ENCODE measurements around the gene CCL3. TPM values are rescaled to one million over a fixed set of nuclear protein-coding genes. Genes with fewer than 3 reads are reported as not detected.

CCL3 gene
- total RNA-seq, 2 experiments from 2014 or later, result 4.2 to 5.1 TPM

GRCh38 chr17:36063786-36064541 is 26.0 kb downstream of the CCL3 start, which contains the start of gene CCL18:
Gene CCL18, plus strand, starts transcription at chr17:36064272. Its CDS starts 71 bp downstream, at chr17:36064343.
- Mint-ChIP-seq H3K27ac (no peak within 1 kb of the TSS), H3K27me3 (ENCODE audit: low read depth) (peaks cover 10% of the 10 kb centered on the region), H3K4me3 (no peak within 1 kb of the TSS), H3K36me3 (ENCODE audit: low read depth) (no peaks in the 10 kb centered on the region), H3K9me3 (ENCODE audit: insufficient read depth) (no peaks in the 10 kb centered on the region), H3K4me1 (ENCODE audit: low read depth) (peaks cover 14% of the 10 kb centered on the region)
- DNase-seq (no peak), ATAC-seq (no peak)
- ChIA-PET CTCF (interaction anchor here (1.5 to 2.6 kb wide), 3 partner anchors 9 to 85 kb away, joined by 4 to 8 read pairs (median 7); no protein-coding TSS in a partner anchor), POLR2A (no interaction called here)

- Mint-ChIP-seq H3K27ac (no peak overlapping the region), H3K4me1 (ENCODE audit: low read depth) (peaks cover 1% of the 10 kb centered on the region), H3K36me3 (ENCODE audit: low read depth) (no peaks in the 10 kb centered on the region), H3K9me3 (ENCODE audit: insufficient read depth) (no peaks in the 10 kb centered on the region), H3K4me3 (no peak overlapping the region), H3K27me3 (ENCODE audit: low read depth) (peaks cover 14% of the 10 kb centered on the region)
- ATAC-seq, result no peak
- no peak for DNase-seq
- ChIA-PET CTCF (interaction anchor here (2.2 kb wide), 1 partner anchor 11 kb away, joined by 12 read pairs; no protein-coding TSS in a partner anchor), POLR2A (no interaction called here)
These were observed 29.1 kb downstream of the CCL3 start for GRCh38 chr17:36060816-36061215.

- H3K4me1 Mint-ChIP-seq (ENCODE audit: low read depth), result no peaks in the 10 kb centered on the region
- H3K36me3 Mint-ChIP-seq (ENCODE audit: low read depth), result no peaks in the 10 kb centered on the region
- ATAC-seq (no peak), DNase-seq (no peak)
- ChIA-PET POLR2A (interaction anchor here (1.1 kb wide), 1 partner anchor 27 kb away, joined by 3 read pairs; no protein-coding TSS in a partner anchor), CTCF (interaction anchor here (5.1 kb wide), 1 partner anchor 13 kb away, joined by 28 read pairs; no protein-coding TSS in a partner anchor)
- no peak overlapping the region for H3K27ac Mint-ChIP-seq
- H3K27me3 Mint-ChIP-seq (ENCODE audit: low read depth), result peaks cover 17% of the 10 kb centered on the region
- H3K4me3 Mint-ChIP-seq, result no peak overlapping the region
- no peaks in the 10 kb centered on the region for H3K9me3 Mint-ChIP-seq (ENCODE audit: insufficient read depth)
These were observed 30.5 kb downstream of the CCL3 start for GRCh38 chr17:36059406-36059805.

- H3K36me3 Mint-ChIP-seq (ENCODE audit: low read depth), result no peaks in the 10 kb centered on the region
- ChIA-PET CTCF (interaction anchor here (0.6 to 5.1 kb wide), 2 partner anchors 15 to 353 kb away, joined by 3 to 28 read pairs; no protein-coding TSS in a partner anchor), POLR2A (no interaction called here)
- ATAC-seq, result no peak
- no peaks in the 10 kb centered on the region for H3K9me3 Mint-ChIP-seq (ENCODE audit: insufficient read depth)
- H3K4me1 Mint-ChIP-seq (ENCODE audit: low read depth), result no peaks in the 10 kb centered on the region
- no peak overlapping the region for H3K27ac Mint-ChIP-seq
- no peak for DNase-seq
- no peak overlapping the region for H3K4me3 Mint-ChIP-seq
- peaks cover 23% of the 10 kb centered on the region for H3K27me3 Mint-ChIP-seq (ENCODE audit: low read depth)
These were observed 32.0 kb downstream of the CCL3 start for GRCh38 chr17:36057911-36058310.

- ChIA-PET POLR2A (no interaction called here), CTCF (interaction anchor here (1.3 to 5.1 kb wide), 2 partner anchors 16 to 93 kb away, joined by 4 to 28 read pairs; no protein-coding TSS in a partner anchor)
- Mint-ChIP-seq H3K27me3 (ENCODE audit: low read depth) (peaks cover 36% of the 10 kb centered on the region), H3K9me3 (ENCODE audit: insufficient read depth) (no peaks in the 10 kb centered on the region), H3K36me3 (ENCODE audit: low read depth) (no peaks in the 10 kb centered on the region), H3K4me3 (no peak overlapping the region), H3K27ac (no peak overlapping the region), H3K4me1 (ENCODE audit: low read depth) (no peaks in the 10 kb centered on the region)
- ATAC-seq, result no peak
- DNase-seq, result no peak
These were observed 33.9 kb downstream of the CCL3 start for GRCh38 chr17:36055921-36056520.

GRCh38 chr17:36055171-36055570 is 34.8 kb downstream of the CCL3 start:
- Mint-ChIP-seq H3K27me3 (ENCODE audit: low read depth) (peaks cover 37% of the 10 kb centered on the region), H3K9me3 (ENCODE audit: insufficient read depth) (peaks cover under 1% of the 10 kb centered on the region), H3K36me3 (ENCODE audit: low read depth) (no peaks in the 10 kb centered on the region), H3K27ac (no peak overlapping the region), H3K4me3 (no peak overlapping the region), H3K4me1 (ENCODE audit: low read depth) (no peaks in the 10 kb centered on the region)
- ATAC-seq (no peak), DNase-seq (no peak)
- POLR2A ChIA-PET, result no interaction called here
- CTCF ChIA-PET, result interaction anchor here (1.0 to 5.1 kb wide), 3 partner anchors 17 to 93 kb away, joined by 3 to 28 read pairs (median 3); no protein-coding TSS in a partner anchor

GRCh38 chr17:36049643-36050042 is 40.3 kb downstream of the CCL3 start:
- no peak for ATAC-seq
- ChIA-PET CTCF (no interaction called here), POLR2A (no interaction called here)
- Mint-ChIP-seq H3K27me3 (ENCODE audit: low read depth) (peaks cover 32% of the 10 kb centered on the region), H3K27ac (no peak overlapping the region), H3K4me1 (ENCODE audit: low read depth) (no peaks in the 10 kb centered on the region), H3K9me3 (ENCODE audit: insufficient read depth) (peaks cover 17% of the 10 kb centered on the region), H3K36me3 (ENCODE audit: low read depth) (no peaks in the 10 kb centered on the region), H3K4me3 (no peak overlapping the region)
- no peak for DNase-seq

GRCh38 chr17:36048066-36048465 is 41.9 kb downstream of the CCL3 start:
- H3K27ac Mint-ChIP-seq, result no peak overlapping the region
- ATAC-seq (no peak), DNase-seq (no peak)
- POLR2A ChIA-PET, result no interaction called here
- no peaks in the 10 kb centered on the region for H3K4me1 Mint-ChIP-seq (ENCODE audit: low read depth)
- no peak overlapping the region for H3K4me3 Mint-ChIP-seq
- H3K27me3 Mint-ChIP-seq (ENCODE audit: low read depth), result peaks cover 24% of the 10 kb centered on the region
- H3K9me3 Mint-ChIP-seq (ENCODE audit: insufficient read depth), result peaks cover 17% of the 10 kb centered on the region
- CTCF ChIA-PET, result interaction anchor here (1.5 kb wide), 1 partner anchor 25 kb away, joined by 4 read pairs; no protein-coding TSS in a partner anchor
- H3K36me3 Mint-ChIP-seq (ENCODE audit: low read depth), result no peaks in the 10 kb centered on the region

Other genes with a start within 250 kb of the CCL3 start
- 1 to 10 TPM; 1.1 TPM for gene HEATR9, start 221.3 kb downstream of the CCL3 start, total RNA-seq
- gene CCL5, start 209.8 kb downstream of the CCL3 start, total RNA-seq, result 100 to 1,000 TPM; 275 to 301 TPM
- 10 to 100 TPM; 13.9 to 14.4 TPM for gene RDM1, start 159.4 kb downstream of the CCL3 start, total RNA-seq
- gene LYZL6, start 146.4 kb downstream of the CCL3 start, total RNA-seq, result not detected
- not detected for gene CCL16, start 108.6 kb downstream of the CCL3 start, total RNA-seq
- not detected for gene CCL14, start 103.4 kb downstream of the CCL3 start, total RNA-seq
- not detected for gene CCL15, start 88.6 kb downstream of the CCL3 start, total RNA-seq
- gene CCL23, start 72.2 kb downstream of the CCL3 start, total RNA-seq, result not detected
- not detected for gene CCL18, start 25.9 kb downstream of the CCL3 start, total RNA-seq
- 1 to 10 TPM; 6.5 to 6.7 TPM for gene CCL4, start 13.7 kb upstream of the CCL3 start, total RNA-seq
- gene TBC1D3B, start 86.5 kb upstream of the CCL3 start, total RNA-seq, result 1 to 10 TPM; 6.7 to 8.1 TPM
- gene CCL3L1, start 106.6 kb upstream of the CCL3 start, total RNA-seq, result under 1 TPM; 0.16 to 0.84 TPM
- gene CCL4L2, start 120.9 kb upstream of the CCL3 start, total RNA-seq, result 1 to 10 TPM; 1.2 to 1.5 TPM
- gene TBC1D3I, start 174.4 kb upstream of the CCL3 start, total RNA-seq, result under 1 TPM; 0.31 to 0.58 TPM
- not detected for gene TBC1D3G, start 233.7 kb upstream of the CCL3 start, total RNA-seq

Data from activated CD8-positive, alpha-beta T cell treated with anti-CD3 and anti-CD28 coated beads, Interleukin-2, amount 10 ng/mL, durations not matched to agents 7 days and 5 days (primary cell).